Central memory CD4-positive, alpha-beta T cell (primary cell): ENCODE measurements around the gene LRRC56.
"Not testable (repeated sequence)": the region's sequence is repeated elsewhere in the genome, so short reads cannot be mapped to it uniquely, and the experiment has no call there.

ENCODE experiments used
- DNase-seq: peaks from one replicate; pipeline ENCODE4 v3.0.0; 2022

The LRRC56 gene

GRCh38 chr11:502288-503178, 34.8 kb upstream of the LRRC56 start:
- no peak for DNase-seq

- no peak for DNase-seq
Measured at GRCh38 chr11:503179-503981, 33.9 kb upstream of the LRRC56 start.

- no peak for DNase-seq
Measured at GRCh38 chr11:504053-504993, 33.0 kb upstream of the LRRC56 start.

DNA sequence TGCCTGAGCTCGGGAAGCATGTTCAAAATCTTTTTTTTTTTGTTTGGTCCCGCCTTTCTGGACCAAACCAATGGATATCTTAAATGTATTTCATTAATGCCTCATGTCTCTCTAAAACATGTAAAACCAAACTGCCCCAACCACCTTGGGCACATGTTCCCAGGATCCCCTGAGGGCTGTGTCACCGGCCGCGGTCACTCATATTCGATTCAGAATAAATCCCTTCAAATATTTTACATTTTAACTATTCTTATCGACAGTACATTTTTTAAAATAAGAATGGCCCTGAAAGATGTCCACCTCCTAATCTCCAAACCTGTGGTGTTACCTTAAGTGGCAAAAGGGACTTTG, 32.4 kb upstream of the LRRC56 start:
- no peak for DNase-seq

GRCh38 chr11:506238-506994, 30.9 kb upstream of the LRRC56 start:
- DNase-seq = peak; percentile 97

DNA sequence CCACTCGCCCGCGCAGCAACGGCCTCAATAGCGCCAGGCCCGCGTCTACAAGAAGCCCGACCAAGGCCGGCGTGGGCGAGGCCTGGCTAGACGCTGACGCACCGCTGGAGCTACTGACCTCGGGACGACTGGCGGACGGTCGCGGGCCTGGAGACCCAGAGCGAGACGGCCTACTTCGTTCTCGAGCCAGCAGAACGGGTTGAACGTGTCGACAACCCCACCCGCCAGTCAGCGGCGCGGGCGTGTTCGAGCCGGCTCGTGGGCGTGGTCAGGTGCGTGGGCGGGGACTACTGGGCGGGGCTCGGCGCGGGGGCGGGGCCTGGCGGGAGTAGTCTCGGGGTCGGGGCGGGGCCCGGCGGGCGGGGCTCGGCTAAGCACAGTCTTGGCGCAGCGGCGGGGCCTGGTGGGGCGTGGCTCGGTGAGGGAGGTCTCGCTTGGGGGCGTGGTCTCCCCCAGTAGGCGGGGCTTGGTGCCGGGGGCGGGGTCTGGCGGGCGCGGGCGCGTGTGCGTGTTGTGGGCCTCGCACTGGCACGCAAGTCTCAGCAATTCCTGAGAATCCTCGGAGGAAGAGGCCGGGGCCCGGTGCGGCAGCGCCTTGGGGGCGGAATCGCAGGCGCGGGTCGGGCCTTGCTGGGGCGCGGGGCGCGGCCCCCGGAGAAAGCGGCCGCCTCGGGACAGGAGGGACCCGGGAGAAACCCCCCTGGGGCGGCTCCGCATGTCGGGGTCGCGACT, 30.2 kb upstream of the LRRC56 start, which contains the start of gene RNH1:
TSS of gene RNH1 (minus strand) at position 248 of the 732 bp plus-strand sequence. CDS start 5,080 bp downstream, outside the sequence.
- peak; percentile 96 for DNase-seq

GRCh38 chr11:507727-508515, 29.4 kb upstream of the LRRC56 start:
- DNase-seq = no peak

- no peak for DNase-seq
Measured at GRCh38 chr11:508956-509355, 28.4 kb upstream of the LRRC56 start.

DNA sequence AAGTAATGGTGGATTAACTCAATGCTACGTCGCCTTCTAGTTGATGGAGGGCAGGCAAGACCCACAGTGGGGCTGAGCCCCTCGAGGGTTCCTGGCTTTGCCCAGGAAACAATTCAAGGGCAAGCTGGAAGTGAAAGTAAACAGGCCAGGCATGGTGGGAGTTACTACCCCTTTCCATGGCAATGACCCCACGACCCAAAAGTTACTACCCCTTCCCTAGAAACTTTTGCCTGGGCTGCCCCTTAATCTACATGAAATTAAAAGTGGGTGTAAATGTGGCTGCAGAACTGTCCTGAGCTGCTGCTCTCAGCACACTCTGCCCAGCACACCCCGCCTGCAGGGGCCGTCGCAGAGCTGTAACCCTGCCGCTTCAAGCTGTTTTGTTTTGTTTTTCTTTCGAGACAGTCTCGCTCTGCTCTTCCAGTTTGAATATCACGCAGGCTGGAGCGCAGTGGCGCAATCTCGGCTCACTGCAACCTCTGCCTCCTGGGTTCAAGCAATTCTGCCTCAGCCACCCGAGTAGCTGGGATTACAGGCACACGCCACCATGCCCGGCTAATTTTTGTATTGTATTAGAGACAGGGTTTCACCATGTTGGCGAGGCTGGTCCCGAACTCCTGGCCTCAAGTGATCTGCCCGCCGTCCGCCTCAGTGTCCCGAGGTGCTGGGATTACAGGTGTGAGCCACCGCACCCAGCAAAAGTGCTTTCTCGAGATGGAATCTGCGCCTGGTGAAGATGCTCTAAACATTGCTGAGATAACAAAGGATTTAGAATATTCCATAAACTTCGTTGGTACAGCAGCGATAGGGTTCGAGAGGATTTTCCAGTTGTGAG, 24.3 kb upstream of the LRRC56 start:
- no peak for DNase-seq

DNA sequence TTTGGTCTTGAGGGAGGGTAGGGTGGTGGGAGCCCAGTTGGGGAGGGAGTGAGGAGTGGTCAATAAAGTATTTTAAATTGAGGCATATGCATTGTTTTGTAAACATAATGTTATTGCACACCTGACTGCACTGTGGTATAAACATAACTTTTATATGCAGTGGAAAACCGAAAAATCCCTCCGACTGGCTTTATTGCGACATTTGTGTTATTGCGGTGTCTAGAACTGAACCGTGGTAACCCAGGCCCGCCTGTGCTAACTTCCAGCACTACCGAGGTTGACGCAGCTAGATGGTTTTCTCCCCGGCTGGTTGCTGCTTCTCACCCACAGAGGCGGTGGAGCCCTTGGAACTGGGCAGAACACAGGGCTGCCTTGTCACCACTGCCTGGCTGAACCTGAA, 22.7 kb upstream of the LRRC56 start:
- no peak for DNase-seq

DNA sequence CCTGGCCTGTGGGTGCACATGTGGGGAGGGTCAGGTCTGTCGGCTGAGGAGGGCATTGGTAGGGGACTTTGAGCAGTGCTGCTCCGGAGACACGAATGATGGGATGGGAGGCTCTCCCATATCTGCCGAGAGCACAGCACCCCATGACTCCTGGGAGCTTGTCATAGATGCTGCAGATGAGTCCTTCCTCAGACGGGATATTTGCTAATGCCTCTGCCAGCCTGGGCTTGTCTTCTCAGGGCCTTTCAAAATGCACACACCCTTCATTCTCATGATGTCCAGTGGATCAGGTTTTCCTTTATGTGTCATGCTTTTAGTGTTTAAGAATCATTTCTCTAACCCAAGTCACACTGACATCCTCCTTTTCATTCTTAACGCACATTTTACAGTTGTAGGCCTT, 22.2 kb upstream of the LRRC56 start:
- DNase-seq = no peak

GRCh38 chr11:516400-516799, 20.9 kb upstream of the LRRC56 start:
- DNase-seq = no peak

- DNase-seq = not testable (repeated sequence)
Measured at GRCh38 chr11:516918-517685, 20.2 kb upstream of the LRRC56 start.

DNA sequence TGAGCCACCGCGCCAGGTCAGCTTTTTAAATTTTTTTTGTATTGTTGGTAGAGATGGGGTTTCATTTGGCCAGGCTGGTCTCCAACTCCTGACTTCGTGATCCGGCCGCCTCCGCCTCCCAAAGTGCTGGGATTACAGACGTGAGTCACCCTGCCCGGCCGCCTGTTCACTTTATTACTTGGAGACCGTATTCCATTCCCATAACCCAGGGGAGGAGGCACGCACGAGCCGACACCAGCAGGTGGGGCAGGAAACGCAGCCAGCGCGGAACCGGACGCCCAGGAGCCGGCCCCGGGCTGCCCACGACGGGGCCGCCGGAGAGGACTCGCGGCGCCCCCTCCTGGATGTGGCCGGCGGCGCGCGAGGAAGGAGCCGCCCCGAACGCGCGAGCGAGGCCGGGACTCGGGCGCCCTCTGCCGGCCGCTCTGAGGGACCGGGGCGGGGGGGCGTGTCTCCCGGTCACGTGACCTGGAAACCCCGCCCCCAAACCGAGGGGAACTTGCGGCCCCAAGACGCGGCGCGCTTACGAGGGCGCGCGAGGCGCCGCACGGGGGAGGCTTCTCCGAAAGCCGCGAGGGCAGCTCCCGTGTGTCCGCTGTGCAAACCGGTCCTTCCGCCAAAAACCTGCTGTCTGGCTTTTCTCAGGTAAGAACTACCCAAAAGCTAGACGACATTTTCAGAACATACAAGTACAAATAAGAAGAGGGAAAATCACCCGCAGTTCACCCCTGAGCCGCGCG, 18.7 kb upstream of the LRRC56 start:
- DNase-seq = peak; percentile 77

- no peak for DNase-seq
Measured at GRCh38 chr11:520428-521176, 16.7 kb upstream of the LRRC56 start.

GRCh38 chr11:521177-521688, 16.1 kb upstream of the LRRC56 start:
- DNase-seq = no peak

DNA sequence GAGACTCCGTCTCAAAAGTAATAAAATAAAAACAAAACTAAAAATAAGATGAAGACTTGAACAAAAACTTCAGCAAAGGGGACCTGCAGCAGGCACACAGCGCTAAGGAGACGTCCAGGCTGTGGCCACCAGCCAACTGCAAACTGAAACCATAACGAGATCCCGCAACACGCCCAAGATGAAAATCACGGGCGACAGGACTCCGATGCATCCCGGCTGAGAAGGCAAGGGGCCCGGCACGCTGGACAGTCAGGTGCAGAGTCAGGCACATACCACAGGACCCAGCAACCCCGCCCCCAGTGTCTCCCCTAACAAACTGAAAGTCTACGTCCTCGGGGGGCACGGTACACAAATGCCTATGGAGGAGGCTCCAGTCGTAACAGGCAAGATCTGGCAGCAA, 11.1 kb upstream of the LRRC56 start:
- DNase-seq = no peak
